NCI-H226 (cell line): ENCODE data around the gene OR1J4.
"Not testable (repeated sequence)": the region's sequence is repeated elsewhere in the genome, so short reads cannot be mapped to it uniquely, and the experiment has no call there.

Experiments used
- DNase-seq: peaks from one replicate; pipeline ENCODE4 v3.0.0-alpha.2; 2015

Gene OR1J4

DNA sequence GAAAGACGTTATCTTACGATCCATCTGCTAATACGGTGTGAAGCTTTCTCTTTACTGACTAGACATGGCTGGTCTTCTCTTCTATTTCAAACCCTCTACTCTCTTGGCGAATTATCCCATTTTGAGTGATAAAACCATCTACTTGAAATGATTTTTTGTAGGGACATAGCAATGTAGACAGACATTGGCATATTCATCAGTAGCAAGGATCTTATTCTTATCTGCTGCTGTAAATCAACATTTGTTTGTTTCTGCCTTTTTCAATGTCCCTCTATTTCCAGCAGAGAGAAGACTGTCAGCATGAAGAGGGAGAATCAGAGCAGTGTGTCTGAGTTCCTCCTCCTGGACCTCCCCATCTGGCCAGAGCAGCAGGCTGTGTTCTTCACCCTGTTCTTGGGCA lies at the start of gene OR1J4:
Gene OR1J4, plus strand, starts transcription at position 301 of the 400 bp plus-strand sequence. Its CDS starts 0 bp downstream, at position 301.
- no peak for DNase-seq

DNA sequence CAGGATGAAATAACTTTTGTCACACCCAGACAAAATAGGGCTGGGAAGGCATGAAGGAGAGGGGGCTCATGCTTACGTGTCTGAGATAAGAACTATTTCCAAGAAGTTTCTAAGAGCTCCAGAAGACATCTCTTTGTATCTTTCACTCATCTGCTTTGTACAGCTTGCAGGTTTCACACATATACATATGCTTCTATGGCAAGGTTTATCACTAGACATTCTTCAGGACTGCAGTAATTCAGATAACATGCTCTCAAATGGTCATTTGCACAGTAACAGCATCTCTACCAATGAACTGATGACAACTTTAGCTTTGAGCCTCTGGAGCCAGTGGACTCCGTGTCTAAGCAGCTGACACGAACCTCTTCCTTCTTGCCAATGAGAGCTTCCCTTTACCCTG lies 44.4 kb upstream of the OR1J4 start:
- no peak for DNase-seq

- no peak for DNase-seq
Observed at GRCh38 chr9:122475717-122476116, 43.2 kb upstream of the OR1J4 start.

GRCh38 chr9:122477346-122477745 lies 41.6 kb upstream of the OR1J4 start:
- no peak for DNase-seq

DNA sequence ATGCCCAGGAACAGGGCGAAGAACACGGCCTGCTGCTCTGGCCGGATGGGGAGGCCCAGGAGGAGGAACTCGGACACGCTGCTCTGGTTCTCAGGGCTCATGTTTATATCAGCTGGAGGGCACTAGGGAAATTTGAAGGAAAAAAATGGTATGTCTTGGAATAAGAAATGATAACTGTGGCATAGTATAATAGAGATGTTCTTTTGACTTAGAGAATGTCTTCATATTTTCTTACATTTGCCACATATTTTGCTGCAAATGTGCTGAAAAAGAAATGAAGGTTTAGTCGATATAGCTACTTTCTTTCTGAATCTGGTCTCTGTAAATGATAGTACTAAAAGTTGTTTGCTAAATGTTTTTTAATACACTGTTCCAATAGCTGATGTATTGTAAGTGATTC lies 41.1 kb upstream of the OR1J4 start, which contains the start of gene OR1J1:
Gene OR1J1, minus strand, starts transcription at position 101 of the 400 bp plus-strand sequence. Its CDS starts 0 bp downstream, at position 101.
- DNase-seq: no peak

- no peak for DNase-seq
Observed at GRCh38 chr9:122479062-122479461, 39.9 kb upstream of the OR1J4 start.

GRCh38 chr9:122498883-122499288 lies 20.1 kb upstream of the OR1J4 start:
- DNase-seq: peak; percentile 58

- DNase-seq: no peak
Observed at GRCh38 chr9:122506964-122507363, 12.0 kb upstream of the OR1J4 start.

DNA sequence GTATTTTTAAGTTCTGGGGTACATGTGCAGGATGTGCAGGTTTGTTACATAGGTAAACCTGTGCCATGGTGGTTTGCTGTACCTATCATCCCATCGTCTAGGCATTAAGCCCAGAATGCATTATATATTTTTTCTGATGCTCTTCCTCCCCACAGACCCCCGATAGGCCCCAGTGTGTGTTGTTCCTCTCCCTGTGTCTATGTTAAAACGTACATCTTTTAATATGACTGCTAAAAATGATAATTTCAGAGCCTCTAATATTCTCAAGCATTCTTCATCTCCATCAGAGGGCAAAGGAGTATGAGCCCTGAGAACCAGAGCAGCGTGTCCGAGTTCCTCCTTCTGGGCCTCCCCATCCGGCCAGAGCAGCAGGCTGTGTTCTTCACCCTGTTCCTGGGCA lies 8.4 kb upstream of the OR1J4 start, which contains the start of gene OR1J2:
Gene OR1J2, plus strand, starts transcription at position 301 of the 400 bp plus-strand sequence. Its CDS starts 0 bp downstream, at position 301.
- no peak for DNase-seq

GRCh38 chr9:122518226-122518625 lies 715 bp upstream of the OR1J4 start:
- no peak for DNase-seq

DNA sequence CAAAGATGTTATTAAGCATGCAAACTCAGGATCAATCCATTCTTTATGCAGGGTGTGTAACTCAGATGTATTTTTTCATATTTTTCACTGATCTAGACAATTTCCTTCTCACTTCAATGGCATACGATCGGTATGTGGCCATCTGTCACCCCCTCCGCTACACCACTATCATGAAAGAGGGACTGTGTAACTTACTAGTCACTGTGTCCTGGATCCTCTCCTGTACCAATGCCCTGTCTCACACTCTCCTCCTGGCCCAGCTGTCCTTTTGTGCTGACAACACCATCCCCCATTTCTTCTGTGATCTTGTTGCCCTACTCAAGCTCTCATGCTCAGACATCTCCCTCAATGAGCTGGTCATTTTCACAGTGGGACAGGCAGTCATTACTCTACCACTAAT lies 435 bp downstream of the OR1J4 start:
- no peak for DNase-seq

GRCh38 chr9:122526602-122527001 lies 7.7 kb downstream of the OR1J4 start:
- no peak for DNase-seq

DNA sequence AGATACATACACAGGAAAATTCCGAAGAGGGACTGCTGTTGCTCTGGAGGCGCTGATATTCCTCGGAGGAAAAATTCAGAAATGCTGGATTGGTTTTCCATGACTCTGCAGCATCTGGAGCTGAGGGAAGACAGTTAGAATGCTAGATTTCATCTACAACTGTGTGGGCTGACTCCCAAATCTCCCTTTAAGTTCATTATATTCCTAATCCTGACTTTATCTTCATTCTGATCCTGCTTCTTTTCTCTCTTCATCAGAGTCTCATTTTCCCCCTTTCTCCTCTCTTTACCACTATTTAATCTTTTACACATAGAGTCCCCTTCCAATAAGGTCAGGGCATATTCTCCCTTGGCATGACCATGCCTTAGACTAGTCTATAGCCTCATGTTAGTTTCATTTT lies 8.3 kb downstream of the OR1J4 start, which contains the start of gene OR1N1:
Gene OR1N1, minus strand, starts transcription at position 101 of the 400 bp plus-strand sequence. Its CDS starts 0 bp downstream, at position 101.
- no peak for DNase-seq

GRCh38 chr9:122531157-122531556 lies 12.2 kb downstream of the OR1J4 start:
- not testable (repeated sequence) for DNase-seq

GRCh38 chr9:122536134-122536533 lies 17.2 kb downstream of the OR1J4 start:
- DNase-seq: no peak

GRCh38 chr9:122537066-122537465 lies 18.1 kb downstream of the OR1J4 start:
- not testable (repeated sequence) for DNase-seq

DNA sequence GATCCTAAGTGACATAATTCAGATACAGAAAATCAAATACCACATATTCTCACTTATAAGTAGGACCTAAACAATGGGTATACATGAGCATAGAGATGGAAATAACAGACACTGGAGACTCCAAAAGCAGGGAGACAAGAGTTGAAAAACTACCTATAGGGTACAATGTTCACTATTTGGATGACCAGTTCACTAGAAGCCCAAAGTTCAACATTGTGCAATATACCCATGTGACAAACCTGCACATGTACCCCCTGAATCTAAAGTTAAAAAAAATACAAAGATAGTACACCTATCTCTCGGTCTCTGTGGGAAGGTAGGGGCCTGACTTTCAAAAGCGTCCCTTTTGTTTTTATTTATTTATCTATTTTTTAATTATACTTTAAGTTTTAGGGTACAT lies 19.8 kb downstream of the OR1J4 start:
- DNase-seq: no peak

DNA sequence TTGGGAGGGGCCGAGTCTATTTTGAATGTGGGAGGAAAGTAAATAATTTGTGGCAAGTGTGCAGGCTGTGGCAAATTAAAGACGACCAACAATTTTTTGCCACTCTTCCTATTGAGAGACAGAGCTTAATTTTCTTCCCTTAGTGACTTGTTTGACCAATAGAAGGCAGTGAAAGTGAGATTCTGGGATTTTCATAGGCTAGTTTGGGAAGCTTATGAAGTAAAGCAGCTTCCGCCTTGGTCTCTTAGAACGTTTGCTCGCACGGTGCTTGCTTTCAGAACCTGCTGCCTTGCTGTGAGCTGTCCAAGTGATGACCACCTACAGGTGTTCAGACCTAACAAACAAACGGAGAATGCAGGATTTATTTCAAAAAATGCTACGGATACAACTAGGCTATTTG lies 27.3 kb downstream of the OR1J4 start:
- DNase-seq: no peak

GRCh38 chr9:122551371-122551770 lies 32.4 kb downstream of the OR1J4 start:
- no peak for DNase-seq

DNA sequence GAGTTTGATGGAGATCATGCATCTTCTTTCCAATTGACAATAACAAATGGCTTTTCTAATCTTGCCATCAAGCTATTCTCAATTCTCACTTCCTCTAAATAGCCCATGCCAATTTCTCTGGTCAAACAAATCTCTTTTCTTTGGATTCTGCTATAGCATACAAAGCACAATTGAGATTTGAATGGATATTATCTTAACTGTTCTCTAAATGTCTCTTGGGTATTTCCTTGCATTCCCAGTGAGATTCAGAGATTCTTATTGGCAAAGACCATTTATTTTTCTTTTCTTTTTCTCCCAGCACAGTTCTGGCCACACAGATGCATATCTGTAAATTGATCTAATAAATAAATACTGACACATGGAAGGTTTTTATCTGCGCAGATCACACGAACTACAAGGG lies 33.9 kb downstream of the OR1J4 start, which contains the start of gene OR1N2:
Gene OR1N2, plus strand, starts transcription at position 301 of the 400 bp plus-strand sequence. CDS start 100 bp downstream, outside the sequence.
- no peak for DNase-seq

- DNase-seq: no peak
Observed at GRCh38 chr9:122561446-122561845, 42.5 kb downstream of the OR1J4 start.

GRCh38 chr9:122562134-122562760 lies 43.3 kb downstream of the OR1J4 start:
- DNase-seq: no peak

GRCh38 chr9:122567901-122568300 lies 49.0 kb downstream of the OR1J4 start:
- DNase-seq: no peak
